ENCODE results near the gene EIF2D.

The EIF2D gene

DNA sequence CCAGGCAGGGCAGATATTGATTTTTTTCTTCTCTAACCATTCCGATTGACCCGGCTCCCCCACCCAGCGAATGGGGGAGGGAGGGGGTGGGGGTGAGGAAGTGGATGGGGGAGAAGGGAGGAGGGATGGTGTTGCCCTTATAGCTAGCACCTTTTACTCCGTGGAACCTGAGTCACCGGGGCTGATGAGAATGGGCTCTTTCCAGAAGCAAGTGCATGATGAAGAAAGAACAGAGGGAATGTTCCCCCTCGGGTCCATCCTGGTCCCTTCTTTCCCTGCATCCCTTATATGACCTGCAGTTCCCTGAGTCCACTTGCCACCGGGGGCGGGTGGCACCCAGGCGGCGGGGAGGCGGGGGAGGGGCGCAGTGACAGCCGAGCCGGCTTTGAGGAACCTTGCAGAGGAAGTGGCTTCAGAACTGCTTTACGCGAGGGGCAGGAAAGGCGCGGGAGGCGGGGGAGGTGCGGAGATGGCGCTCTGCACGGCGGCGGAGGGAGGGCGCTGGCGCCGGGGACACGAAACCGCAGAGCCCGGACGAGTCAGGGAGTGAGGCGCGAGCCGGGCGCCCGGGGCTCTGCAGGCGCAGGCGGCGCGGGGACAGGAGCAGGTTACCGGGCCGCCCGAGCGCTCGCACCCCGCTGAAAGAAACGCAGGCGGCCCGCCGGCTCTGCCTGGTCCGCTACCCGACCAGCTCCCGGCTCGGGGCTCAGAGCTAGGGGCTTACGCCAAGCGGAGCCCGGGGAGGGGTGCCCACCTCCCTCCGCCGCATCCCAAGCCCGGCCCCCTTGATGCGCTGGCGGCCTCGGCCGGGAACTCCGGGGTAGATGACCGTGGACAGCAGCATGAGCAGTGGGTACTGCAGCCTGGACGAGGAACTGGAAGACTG lies 55.3 kb downstream of the EIF2D start:
- DNase-seq (ENCODE audit: low read depth) = no peak
- peak overlapping the region; percentile 47 for H3K4me3 ChIP-seq (ENCODE audit: low read depth, low read length)
- in situ Hi-C loops (cut with HindIII; ENCODE audit: low sequenced_read_pairs) = no loop called here
- TF ChIP-seq, protein P1, sequence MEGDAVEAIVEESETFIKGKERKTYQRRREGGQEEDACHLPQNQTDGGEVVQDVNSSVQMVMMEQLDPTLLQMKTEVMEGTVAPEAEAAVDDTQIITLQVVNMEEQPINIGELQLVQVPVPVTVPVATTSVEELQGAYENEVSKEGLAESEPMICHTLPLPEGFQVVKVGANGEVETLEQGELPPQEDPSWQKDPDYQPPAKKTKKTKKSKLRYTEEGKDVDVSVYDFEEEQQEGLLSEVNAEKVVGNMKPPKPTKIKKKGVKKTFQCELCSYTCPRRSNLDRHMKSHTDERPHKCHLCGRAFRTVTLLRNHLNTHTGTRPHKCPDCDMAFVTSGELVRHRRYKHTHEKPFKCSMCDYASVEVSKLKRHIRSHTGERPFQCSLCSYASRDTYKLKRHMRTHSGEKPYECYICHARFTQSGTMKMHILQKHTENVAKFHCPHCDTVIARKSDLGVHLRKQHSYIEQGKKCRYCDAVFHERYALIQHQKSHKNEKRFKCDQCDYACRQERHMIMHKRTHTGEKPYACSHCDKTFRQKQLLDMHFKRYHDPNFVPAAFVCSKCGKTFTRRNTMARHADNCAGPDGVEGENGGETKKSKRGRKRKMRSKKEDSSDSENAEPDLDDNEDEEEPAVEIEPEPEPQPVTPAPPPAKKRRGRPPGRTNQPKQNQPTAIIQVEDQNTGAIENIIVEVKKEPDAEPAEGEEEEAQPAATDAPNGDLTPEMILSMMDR (IDR thresholded peaks at IDR 0.05; ENCODE audit: low read depth, low read length, missing control alignments) = no peak

DNA sequence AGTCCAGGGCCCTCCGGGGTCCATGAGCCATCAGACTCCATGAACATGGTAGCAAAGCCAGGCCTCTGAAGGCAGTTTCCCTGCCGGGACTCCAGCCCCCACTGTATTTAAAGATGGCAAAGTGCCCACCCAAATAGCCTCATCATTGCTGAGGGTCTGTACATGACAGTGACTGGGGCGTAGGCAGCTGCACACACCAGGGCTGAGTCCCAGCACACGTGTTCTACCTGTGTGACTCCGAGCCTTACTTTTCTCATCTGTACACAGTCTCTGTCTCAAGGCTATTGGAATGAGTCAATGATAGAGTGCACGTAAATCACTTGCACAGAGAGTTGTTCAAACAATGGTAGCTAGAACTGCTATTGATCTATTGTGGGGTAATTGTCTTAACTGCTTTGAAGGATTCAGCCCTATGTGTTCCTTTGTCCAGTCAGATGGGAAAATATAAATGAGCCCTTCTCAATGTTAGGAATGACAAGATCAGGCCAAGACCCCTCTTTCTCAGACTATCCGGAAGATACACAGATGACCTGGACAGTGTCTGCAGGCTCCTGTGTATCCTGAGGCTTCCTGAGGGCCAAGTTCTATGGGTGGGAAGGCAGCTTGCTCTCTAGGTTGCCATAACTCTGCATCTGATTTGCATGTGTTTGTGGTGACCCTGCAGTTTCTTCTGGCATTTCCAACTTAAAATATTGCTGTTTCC lies 56.1 kb downstream of the EIF2D start:
- no peak overlapping the region for H3K4me3 ChIP-seq (ENCODE audit: low read depth, low read length)
- TF ChIP-seq, protein P1 (IDR thresholded peaks at IDR 0.05; ENCODE audit: low read depth, low read length, missing control alignments) = no peak
- DNase-seq (ENCODE audit: low read depth) = no peak
- in situ Hi-C loops (cut with HindIII; ENCODE audit: low sequenced_read_pairs) = no loop called here

DNA sequence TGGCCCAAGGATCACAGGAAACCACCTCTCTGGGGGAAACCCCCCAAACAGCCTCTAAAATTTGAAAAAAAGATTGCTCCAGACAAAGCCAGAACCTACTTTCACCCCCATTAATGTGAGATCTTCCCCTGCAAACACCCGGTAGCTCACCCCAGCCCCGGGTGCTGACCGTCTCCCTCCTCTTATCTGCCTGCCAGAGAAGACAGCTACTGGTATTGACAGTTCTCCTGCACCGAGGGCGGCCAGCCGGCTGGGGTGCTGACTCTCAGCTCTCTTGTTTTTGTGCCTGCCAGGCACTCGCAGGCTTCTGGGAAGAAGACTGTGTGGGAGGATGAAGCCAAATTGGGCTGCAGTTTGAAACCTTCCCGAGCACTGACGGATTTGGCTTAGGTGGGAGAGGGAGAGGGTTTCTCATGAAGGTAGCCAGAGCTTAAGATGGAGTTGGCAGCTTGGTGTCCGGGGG lies 56.8 kb downstream of the EIF2D start:
- no peak overlapping the region for H3K4me3 ChIP-seq (ENCODE audit: low read depth, low read length)
- TF ChIP-seq, protein P1 (IDR thresholded peaks at IDR 0.05; ENCODE audit: low read depth, low read length, missing control alignments) = no peak
- in situ Hi-C loops (cut with HindIII; ENCODE audit: low sequenced_read_pairs) = no loop called here
- no peak for DNase-seq (ENCODE audit: low read depth)

DNA sequence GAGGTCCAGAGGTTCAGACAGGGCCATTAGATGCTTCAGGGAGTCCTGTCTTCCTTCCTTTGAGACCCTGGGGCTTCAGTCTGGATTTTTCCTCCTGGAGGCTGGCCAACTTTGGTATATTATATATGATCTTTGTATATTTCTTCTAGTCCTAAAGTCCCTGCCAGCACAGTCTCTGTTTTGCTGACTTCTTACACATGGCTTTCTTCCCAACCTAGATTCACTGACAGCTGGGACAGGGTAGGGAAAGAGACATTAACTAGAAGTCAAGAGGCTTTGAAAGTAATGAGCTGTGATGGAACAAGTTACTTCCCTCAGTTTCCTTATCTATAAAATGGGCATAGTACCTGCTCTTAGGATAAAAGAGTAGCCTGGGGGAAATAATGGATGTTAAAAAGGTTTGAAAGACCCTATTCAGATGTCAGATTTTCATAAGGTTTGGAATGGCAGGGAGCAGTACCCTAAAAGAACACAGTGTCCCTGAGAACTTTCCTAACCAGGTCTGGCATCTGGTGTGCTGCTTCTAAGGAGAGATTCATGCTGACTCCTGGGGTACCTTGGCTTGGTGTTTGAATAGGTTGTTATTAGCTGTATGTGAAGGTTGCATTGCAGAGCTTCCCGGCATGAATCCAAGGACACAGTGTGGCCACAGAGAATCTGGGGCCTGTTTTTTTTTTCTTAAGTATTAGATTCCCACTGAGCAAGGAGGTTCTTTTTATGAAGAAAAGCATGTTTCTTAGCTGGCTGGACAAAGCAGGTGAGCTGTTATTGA lies 57.4 kb downstream of the EIF2D start:
- in situ Hi-C loops (cut with HindIII; ENCODE audit: low sequenced_read_pairs) = no loop called here
- DNase-seq (ENCODE audit: low read depth) = no peak
- H3K4me3 ChIP-seq (ENCODE audit: low read depth, low read length) = no peak overlapping the region
- TF ChIP-seq, protein P1 (IDR thresholded peaks at IDR 0.05; ENCODE audit: low read depth, low read length, missing control alignments) = no peak

DNA sequence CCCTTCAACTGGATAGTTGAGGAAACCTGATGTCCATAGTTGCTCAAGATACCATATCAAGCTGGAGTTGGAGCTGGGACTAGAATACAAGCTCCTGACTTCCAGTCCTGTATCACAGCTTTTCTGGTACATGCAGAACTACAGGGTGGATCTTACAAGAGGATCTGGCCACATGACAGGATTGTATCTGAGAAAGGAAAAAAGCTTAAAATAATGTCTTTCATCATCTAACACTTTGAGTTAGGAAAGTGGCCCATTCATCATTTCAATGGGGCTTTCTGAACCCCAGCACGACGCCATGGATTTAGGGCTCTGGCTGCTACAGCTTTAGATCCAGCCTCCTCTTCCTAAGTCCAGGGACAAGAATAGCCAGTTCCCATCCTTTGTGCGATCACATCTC lies 58.1 kb downstream of the EIF2D start:
- in situ Hi-C loops (cut with HindIII; ENCODE audit: low sequenced_read_pairs) = no loop called here
- TF ChIP-seq, protein P1 (IDR thresholded peaks at IDR 0.05; ENCODE audit: low read depth, low read length, missing control alignments) = no peak
- no peak for DNase-seq (ENCODE audit: low read depth)
- no peak overlapping the region for H3K4me3 ChIP-seq (ENCODE audit: low read depth, low read length)

DNA sequence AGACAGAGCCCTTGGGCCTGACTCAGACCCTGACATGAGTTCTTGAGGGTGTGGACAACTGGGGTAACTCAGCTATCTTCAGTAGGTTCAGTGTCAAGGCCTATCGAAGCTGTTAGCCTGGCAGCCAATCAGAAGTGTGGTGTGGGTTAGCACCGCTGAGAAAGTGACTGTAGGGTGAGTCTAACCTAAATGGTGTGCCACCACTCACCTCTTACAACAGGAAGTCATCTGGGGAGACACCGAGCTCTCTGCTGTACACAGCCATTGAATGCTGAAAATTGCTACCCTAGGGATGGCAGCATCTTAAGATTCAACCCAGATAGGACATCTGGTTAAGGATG lies 60.3 kb downstream of the EIF2D start:
- in situ Hi-C loops (cut with HindIII; ENCODE audit: low sequenced_read_pairs) = no loop called here
- no peak overlapping the region for H3K4me3 ChIP-seq (ENCODE audit: low read depth, low read length)
- DNase-seq (ENCODE audit: low read depth) = no peak
- TF ChIP-seq, protein P1 (IDR thresholded peaks at IDR 0.05; ENCODE audit: low read depth, low read length, missing control alignments) = no peak

Data from astrocyte of the cerebellum (primary cell).